VCaP (cell line): ENCODE results near the gene WNT9A.
"Not testable (repeated sequence)": the region's sequence is repeated elsewhere in the genome, so short reads cannot be mapped to it uniquely, and the experiment has no call there.

ENCODE experiments used
- H3K27ac ChIP-seq: fragments of 450-650 bp; 2 replicates; pipeline ENCODE4 v1.5.1; 2017
- CTCF ChIP-seq: fragments of 450-650 bp; conservative IDR thresholded peaks from 2 replicates; pipeline ENCODE4 v1.5.1; 2017; ENCODE audit warnings: mild to moderate bottlenecking, moderate library complexity

The WNT9A gene

GRCh38 chr1:227913396-227913763, 34.4 kb downstream of the WNT9A start:
- no peak for TF ChIP-seq CTCF

GRCh38 chr1:227912866-227913265, 34.9 kb downstream of the WNT9A start:
- TF ChIP-seq CTCF: no peak
- no peak overlapping the region for H3K27ac ChIP-seq

More at GRCh38 chr1:227913396-227913763, 34.4 kb downstream of the WNT9A start:
- H3K27ac ChIP-seq: no peak overlapping the region

GRCh38 chr1:227911376-227911775, 36.4 kb downstream of the WNT9A start:
- TF ChIP-seq CTCF: no peak
- no peak overlapping the region for H3K27ac ChIP-seq

GRCh38 chr1:227910511-227911153, 37.1 kb downstream of the WNT9A start:
- no peak overlapping the region for H3K27ac ChIP-seq
- TF ChIP-seq CTCF: no peak

GRCh38 chr1:227909923-227910328, 37.8 kb downstream of the WNT9A start:
- not testable (repeated sequence) for H3K27ac ChIP-seq

- no peak for TF ChIP-seq CTCF
- no peak overlapping the region for H3K27ac ChIP-seq
Observed at GRCh38 chr1:227909188-227909587, 38.5 kb downstream of the WNT9A start.

GRCh38 chr1:227908359-227908758, 39.4 kb downstream of the WNT9A start:
- no peak overlapping the region for H3K27ac ChIP-seq
- no peak for TF ChIP-seq CTCF

GRCh38 chr1:227907439-227908015, 40.2 kb downstream of the WNT9A start:
- TF ChIP-seq CTCF: no peak
- no peak overlapping the region for H3K27ac ChIP-seq
